CD4-positive, alpha-beta T cell treated with Interleukin-21 for 1 hour (primary cell): ENCODE data around the gene MMP24OS.
"Not testable (repeated sequence)": the region's sequence is repeated elsewhere in the genome, so short reads cannot be mapped to it uniquely, and the experiment has no call there.

Experiments
- DNase-seq: peaks from one replicate; pipeline ENCODE4 v3.0.0-alpha.2; 2020

Gene MMP24OS

DNA sequence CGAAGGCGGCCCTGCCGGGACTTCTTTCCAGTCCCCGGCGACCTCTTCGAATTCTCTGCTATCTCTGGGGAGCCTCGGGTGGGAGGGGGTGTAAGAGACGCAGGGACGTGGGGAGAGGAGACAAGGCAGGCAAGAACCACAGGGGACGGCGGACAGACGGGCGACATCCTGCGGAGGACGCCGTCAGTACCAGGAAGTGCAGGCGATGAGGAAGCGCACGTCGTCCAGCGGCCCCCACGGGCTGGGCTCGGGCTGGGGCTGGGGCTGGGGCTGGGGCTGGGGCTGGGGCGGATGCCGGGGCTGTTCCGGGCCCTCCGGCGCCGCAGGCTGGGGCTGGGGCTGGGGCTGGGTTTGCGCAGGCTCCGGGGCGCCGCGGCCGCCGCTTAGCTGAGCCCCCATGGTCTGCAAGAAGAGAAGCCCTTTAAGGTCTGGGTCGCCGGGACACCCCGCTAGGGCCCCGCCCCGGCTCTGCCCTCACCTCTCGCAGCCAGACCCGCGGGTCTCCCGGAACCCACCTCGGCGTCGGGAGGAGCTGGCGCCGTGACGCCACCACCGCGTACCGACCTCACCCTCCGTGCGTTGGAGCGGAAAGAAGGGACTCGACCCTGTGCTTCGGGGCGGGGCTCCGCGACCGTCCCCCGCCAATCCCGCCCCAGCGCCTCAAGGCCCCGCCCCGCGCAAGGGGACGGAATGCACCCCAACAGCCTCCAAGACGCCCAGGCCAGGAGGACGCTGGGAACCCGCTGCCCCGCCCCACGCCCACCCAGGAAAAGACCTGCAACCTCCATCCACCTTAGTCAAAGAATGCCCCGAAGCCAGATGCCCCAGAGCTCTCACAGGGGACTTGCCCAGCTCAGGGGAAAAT is at the start of gene MMP24OS:
Gene MMP24OS, minus strand, starts transcription at position 592 of the 865 bp plus-strand sequence. Its CDS starts 193 bp downstream, at position 399.
- peak; percentile 93 for DNase-seq

DNA sequence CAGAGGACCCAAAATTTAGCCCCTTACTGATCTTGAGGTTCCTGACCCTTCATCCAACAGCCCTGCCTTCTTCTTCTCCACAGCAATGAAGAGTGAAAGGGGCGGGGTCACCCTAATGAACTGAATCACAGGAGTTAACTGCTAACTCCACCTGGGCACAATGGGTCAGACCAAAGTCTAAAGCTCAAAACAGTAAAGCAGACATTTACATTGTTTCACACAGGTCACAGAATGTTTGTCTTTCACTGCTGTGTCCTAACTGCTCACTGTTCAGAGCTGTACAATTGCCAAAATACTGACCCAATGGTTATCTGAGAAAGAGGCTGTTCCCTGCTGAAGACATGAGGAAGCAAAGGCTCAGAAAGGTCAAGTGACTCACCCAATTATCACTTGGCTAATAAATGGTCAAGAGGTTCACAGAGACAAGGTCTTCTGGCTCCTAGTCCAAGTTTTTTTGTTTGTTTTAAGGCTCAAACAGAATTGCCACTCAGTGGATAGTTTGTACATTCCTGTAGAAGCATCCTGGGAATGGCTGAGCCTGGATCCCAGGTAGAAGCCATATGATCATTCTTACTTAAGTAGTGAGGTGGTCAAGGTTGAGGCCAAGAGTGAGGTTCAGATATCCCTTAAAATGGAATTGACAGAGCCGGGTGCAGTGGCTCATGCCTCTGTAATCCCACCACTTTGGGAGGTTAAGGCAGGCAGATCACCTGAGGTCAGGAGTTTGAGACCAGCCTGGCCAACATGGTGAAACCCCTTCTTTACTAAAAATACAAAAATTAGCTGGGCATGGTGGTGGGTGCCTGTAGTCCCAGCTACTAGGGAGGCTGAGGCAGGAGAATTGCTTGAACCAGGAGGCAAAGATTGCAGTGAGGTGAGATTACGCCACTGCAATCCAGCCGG is 49.4 kb upstream of the MMP24OS start:
- no peak for DNase-seq

DNA sequence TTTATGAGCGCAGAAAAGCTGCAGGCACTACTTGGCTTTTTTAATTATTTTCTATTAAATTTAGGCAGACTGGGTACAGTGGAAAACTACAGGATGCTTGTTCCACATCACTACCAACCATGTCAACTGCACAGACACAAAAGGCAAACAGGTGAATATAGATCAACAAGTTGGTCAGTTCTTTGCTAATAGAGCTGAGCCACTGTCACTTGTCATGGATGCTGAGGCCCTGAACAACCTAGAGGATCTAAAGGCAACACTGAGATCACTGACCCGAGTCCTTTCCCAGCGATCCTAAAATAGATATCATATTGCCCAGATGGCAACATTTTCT is 48.8 kb upstream of the MMP24OS start:
- DNase-seq: no peak

DNA sequence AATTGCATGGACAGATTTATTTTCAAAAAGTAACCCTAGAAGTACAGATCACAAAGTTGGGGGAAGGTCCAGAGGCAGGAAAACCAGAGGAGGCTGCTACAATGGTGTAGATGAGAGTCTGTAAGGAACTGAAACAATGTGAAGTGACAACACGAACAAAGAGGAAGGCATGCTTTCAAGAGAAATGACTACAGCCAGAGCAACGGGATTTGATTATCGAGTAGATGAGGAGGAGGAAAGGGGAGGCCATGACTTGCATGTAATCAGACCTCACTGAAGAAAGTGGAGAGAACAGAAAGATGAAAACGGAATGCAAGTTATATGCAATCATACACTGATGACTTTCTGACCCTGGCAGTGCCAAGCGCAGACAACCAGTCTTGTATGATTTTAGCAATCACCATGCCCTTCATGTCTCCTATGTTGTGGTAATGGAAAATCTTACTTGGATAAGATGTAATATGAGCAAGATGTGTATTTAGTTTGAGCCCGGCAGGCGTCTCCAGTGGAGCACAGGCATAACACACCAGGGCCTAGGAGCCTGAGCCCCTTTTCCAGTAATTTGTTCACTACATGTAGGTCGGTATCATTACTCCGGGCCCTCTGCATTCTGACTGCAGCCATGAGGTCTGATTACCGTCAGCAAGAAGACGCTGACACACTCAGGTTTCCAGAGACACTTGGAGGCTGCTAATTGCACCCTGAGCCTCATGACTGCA is 48.3 kb upstream of the MMP24OS start:
- DNase-seq: no peak

DNA sequence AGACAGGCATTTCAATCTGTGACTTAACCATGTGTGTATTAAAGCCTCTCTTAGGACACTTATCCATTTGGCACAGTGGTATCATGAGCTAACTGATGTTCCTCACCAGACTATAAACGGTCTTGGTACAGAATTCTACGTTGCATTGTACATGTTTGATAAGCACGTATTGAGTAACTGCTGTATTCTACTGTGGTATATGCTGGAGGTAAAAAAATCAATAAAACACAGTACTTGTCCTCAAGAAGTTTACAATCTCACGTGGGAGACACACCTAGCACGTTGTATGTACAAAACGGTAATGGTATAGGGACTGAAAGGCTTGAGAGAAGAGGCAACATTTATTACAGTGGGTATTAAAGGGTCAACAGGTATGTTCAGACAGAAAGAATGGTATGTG is 47.5 kb upstream of the MMP24OS start:
- no peak for DNase-seq

- DNase-seq: no peak
Observed at GRCh38 chr20:35320396-35321126, 42.6 kb upstream of the MMP24OS start.

- no peak for DNase-seq
Observed at GRCh38 chr20:35319871-35320197, 41.9 kb upstream of the MMP24OS start.

- no peak for DNase-seq
Observed at GRCh38 chr20:35319192-35319870, 41.4 kb upstream of the MMP24OS start.

GRCh38 chr20:35318502-35319157 is 40.7 kb upstream of the MMP24OS start:
- DNase-seq: no peak

- no peak for DNase-seq
Observed at GRCh38 chr20:35317416-35318210, 39.7 kb upstream of the MMP24OS start.

GRCh38 chr20:35316086-35316485 is 38.2 kb upstream of the MMP24OS start:
- no peak for DNase-seq

- not testable (repeated sequence) for DNase-seq
Observed at GRCh38 chr20:35315632-35316020, 37.7 kb upstream of the MMP24OS start.

DNA sequence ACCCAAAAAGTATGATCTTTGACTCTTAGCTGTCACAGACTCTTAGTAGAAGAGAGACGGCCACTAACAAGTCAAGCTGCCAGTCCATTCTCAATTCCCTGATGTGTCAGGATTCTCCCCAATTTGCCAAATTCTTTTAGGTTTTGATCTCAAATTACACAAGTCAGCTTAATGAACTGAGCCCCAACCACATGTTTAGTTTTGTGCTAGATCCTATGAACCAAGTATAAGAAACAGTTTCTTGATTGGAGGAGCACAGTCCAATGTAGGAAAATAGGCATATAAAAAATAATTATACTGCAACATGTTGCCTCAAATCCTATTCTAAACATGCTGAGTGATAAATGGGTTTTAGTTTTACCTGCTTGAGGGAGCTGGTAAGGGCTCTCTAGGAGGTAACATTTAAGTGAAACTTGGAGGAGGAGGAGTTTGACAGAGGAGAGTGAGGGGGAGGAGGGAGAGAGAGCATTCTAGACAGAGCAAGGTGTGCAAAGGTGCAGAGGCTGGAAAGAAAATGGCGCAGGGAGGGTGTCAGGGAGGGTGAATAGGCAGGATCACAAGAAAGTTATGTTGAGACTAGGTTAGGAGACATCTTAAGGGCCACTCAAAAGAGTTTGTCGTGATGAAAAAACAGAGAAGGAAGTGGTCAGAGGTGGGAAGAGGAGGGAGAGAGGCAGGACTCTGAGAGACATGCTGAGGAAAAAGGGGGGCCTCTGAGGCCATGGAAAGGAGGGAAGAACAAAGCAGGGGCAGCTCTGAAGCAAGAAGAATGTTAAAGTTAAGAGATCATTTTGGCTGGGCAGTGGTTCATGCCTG is 37.1 kb upstream of the MMP24OS start:
- no peak for DNase-seq

DNA sequence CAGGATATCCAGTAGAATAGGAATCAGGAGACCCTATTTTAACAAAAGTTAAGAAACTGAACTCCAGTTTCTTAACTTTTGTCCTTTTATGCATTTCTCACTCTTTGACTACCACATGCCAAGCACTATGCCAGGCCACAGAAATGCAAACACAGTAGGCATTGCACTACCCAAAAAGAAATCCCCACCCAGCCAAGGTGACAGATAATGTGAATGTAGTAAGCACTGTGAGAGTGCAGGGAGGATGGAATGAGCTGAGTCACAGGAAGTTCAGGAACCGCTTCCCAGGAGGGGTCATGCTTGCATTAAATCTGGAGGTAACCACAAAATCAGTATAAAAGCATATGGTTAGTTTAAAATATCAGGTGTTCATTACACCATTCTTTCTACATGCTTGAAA is 34.4 kb upstream of the MMP24OS start:
- no peak for DNase-seq

- no peak for DNase-seq
Observed at GRCh38 chr20:35311822-35312221, 33.9 kb upstream of the MMP24OS start.

GRCh38 chr20:35311409-35311808 is 33.5 kb upstream of the MMP24OS start:
- DNase-seq: no peak

GRCh38 chr20:35307666-35308653 is 30.0 kb upstream of the MMP24OS start:
- DNase-seq: no peak

DNA sequence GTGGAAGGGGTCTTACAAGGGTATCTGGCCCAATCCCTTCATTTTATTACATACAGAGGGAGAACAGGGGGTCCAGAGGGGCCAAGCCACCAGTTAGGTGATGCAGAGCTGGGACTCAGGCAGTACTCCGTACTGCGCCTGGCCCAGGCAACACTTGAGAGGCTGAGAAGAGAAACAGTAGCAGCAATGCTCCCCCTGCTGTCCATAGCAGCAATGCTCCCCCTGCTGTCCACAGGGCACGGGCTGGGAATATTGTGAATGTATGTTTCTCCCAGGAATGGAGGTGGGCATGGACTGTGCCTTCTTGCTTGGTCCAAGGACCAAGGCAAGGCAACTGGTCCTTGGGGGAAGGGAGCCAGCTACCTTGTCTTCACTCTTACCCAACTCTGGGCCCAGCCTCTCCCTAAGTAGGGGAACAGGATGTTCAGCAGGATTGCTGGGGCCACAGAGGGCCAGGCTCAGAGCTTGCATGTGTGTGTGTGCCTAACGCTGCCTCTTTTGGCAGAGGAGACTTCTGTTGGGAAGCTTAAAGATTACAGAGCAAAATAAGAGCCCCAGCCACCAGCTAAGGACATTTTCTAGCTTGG is 29.1 kb upstream of the MMP24OS start:
- peak; percentile 23 for DNase-seq
